GM23338 (cell line): ENCODE results near the gene PTPRB. TPM values are rescaled to one million over a fixed set of nuclear protein-coding genes. Genes with fewer than 3 reads are reported as not detected.

Experiments used
- ATAC-seq: fragments of 200-7000 bp; cut with Tn5 transposase; 3 replicates; pipeline ENCODE4 v1.9.1; 2020
- DNase-seq: peaks from one replicate; pipeline ENCODE4 v3.0.0-alpha.2; 2015; ENCODE audit warnings: low spot score
- H2AFZ ChIP-seq: fragments of 200-600 bp; sonication (generic); 2 replicates; pipeline ENCODE4 v1.8.0; 2016; ENCODE audit warnings: antibody characterized with exemption, mild to moderate bottlenecking, moderate library complexity
- H3F3A ChIP-seq: fragments of 200-600 bp; sonication (generic); replicated peaks from 2 replicates; pipeline ENCODE4 v1.8.0; 2017; ENCODE audit warnings: antibody characterized with exemption, mixed run types, low read depth
- H3K27ac ChIP-seq: fragments of 200-600 bp; sonication (generic); 2 replicates; pipeline ENCODE4 v1.6.1; 2016; ENCODE audit warnings: low read depth
- H3K27me3 ChIP-seq: fragments of 200-600 bp; sonication (generic); 2 replicates; pipeline ENCODE4 v1.8.0; 2016; ENCODE audit warnings: mild to moderate bottlenecking, mixed run types, moderate library complexity; ENCODE audit not compliant: insufficient read depth
- H3K36me3 ChIP-seq: fragments of 200-600 bp; sonication (generic); 2 replicates; pipeline ENCODE4 v1.8.0; 2016; ENCODE audit warnings: mild to moderate bottlenecking; ENCODE audit not compliant: insufficient read depth
- H3K4me1 ChIP-seq: fragments of 200-600 bp; sonication (generic); 2 replicates; pipeline ENCODE4 v1.8.0; 2016; ENCODE audit warnings: mild to moderate bottlenecking, moderate library complexity; ENCODE audit not compliant: insufficient read depth
- H3K4me2 ChIP-seq: fragments of 200-600 bp; sonication (generic); 2 replicates; pipeline ENCODE4 v1.7.1; 2017; ENCODE audit warnings: mixed run types
- H3K4me3 ChIP-seq: fragments of 200-600 bp; sonication (generic); 2 replicates; pipeline ENCODE4 v1.6.1; 2016; ENCODE audit warnings: mixed run types
- H3K79me2 ChIP-seq: fragments of 200-600 bp; sonication (generic); replicated peaks from 2 replicates; pipeline ENCODE4 v1.8.0; 2017; ENCODE audit warnings: mild to moderate bottlenecking; ENCODE audit not compliant: insufficient read depth
- H3K9me2 ChIP-seq: fragments of 200-600 bp; sonication (generic); 2 replicates; pipeline ENCODE4 v1.8.0; 2017; ENCODE audit not compliant: insufficient read depth
- H4K20me1 ChIP-seq: fragments of 200-600 bp; sonication (generic); replicated peaks from 2 replicates; pipeline ENCODE4 v1.8.0; 2017; ENCODE audit warnings: mild to moderate bottlenecking; ENCODE audit not compliant: insufficient read depth
- H3K27ac Mint-ChIP-seq: 2 replicates; pipeline ENCODE4 v1.8.0; 2020; ENCODE audit warnings: inconsistent platforms, mild to moderate bottlenecking, moderate library complexity, mixed read lengths
- H3K27me3 Mint-ChIP-seq: 3 replicates; pipeline ENCODE4 v1.8.0; 2022; ENCODE audit warnings: low read depth, mild to moderate bottlenecking, moderate library complexity, mixed read lengths, inconsistent platforms; ENCODE audit not compliant: insufficient read depth, poor library complexity
- H3K36me3 Mint-ChIP-seq: 3 replicates; pipeline ENCODE4 v1.8.0; 2021; ENCODE audit warnings: low read depth, mild to moderate bottlenecking, inconsistent platforms, moderate library complexity, mixed read lengths
- H3K4me1 Mint-ChIP-seq: 3 replicates; pipeline ENCODE4 v1.8.0; 2020; ENCODE audit warnings: mild to moderate bottlenecking, inconsistent platforms, mixed read lengths
- H3K4me3 Mint-ChIP-seq: 3 replicates; pipeline ENCODE4 v1.8.0; 2021; ENCODE audit warnings: moderate library complexity, mild to moderate bottlenecking, inconsistent platforms, mixed read lengths
- H3K9me3 Mint-ChIP-seq: 3 replicates; pipeline ENCODE4 v1.8.0; 2020; ENCODE audit warnings: moderate library complexity, mild to moderate bottlenecking, inconsistent platforms, mixed read lengths
- CREB1 ChIP-seq: fragments of 250-450 bp; sonication (Bioruptor Pico); IDR thresholded peaks from 2 replicates; pipeline ENCODE4 v1.5.0; 2020; ENCODE audit warnings: low read depth, mild to moderate bottlenecking, moderate library complexity
- CTCF ChIP-seq, 2 experiments: fragments of 200-600 bp in 1 of 2; sonication (generic) in 1 of 2; conservative IDR thresholded peaks; 2 replicates each; pipeline versions ENCODE4 v1.5.1 to v1.6.1; 2016 to 2017; ENCODE audit warnings: antibody characterized with exemption in 2 of 2, low read depth in 2 of 2, mild to moderate bottlenecking in 2 of 2, moderate library complexity in 1 of 2
- EZH2 ChIP-seq: fragments of 200-600 bp; sonication (generic); IDR thresholded peaks from one replicate; pipeline ENCODE4 v1.8.0; 2017; ENCODE audit warnings: antibody characterized with exemption, mild to moderate bottlenecking, low read depth; ENCODE audit not compliant: unreplicated experiment
- EZH2phosphoT487 ChIP-seq: fragments of 200-600 bp; sonication (generic); IDR thresholded peaks from one replicate; pipeline ENCODE4 v1.8.1; 2018; ENCODE audit warnings: antibody characterized with exemption; ENCODE audit not compliant: unreplicated experiment
- JUNB ChIP-seq: IDR thresholded peaks from one replicate; pipeline ENCODE4 v1.6.1; 2016; ENCODE audit warnings: antibody characterized with exemption; ENCODE audit not compliant: unreplicated experiment
- NANOG ChIP-seq: IDR thresholded peaks from 2 replicates; pipeline ENCODE4 v1.6.1; 2016; ENCODE audit warnings: antibody characterized with exemption, borderline replicate concordance
- POLR2AphosphoS5 ChIP-seq: IDR thresholded peaks from 2 replicates; pipeline ENCODE4 v1.6.1; 2016; ENCODE audit warnings: antibody characterized with exemption, low read depth
- STAT1 ChIP-seq: IDR thresholded peaks from one replicate; pipeline ENCODE4 v1.6.1; 2016; ENCODE audit warnings: antibody characterized with exemption; ENCODE audit not compliant: unreplicated experiment
- ZNF114 ChIP-seq: fragments of 250-450 bp; sonication (Bioruptor Pico); IDR thresholded peaks from 2 replicates; pipeline ENCODE4 v1.5.0; 2020; ENCODE audit warnings: mild to moderate bottlenecking, moderate library complexity
- ZNF331 ChIP-seq: fragments of 250-450 bp; sonication (Bioruptor Pico); IDR thresholded peaks from 2 replicates; pipeline ENCODE4 v1.5.0; 2020; ENCODE audit warnings: low read depth, mild to moderate bottlenecking, moderate library complexity
- ZNF462 ChIP-seq: fragments of 250-450 bp; sonication (Bioruptor Pico); IDR thresholded peaks from 2 replicates; pipeline ENCODE4 v1.5.0; 2020; ENCODE audit warnings: mild to moderate bottlenecking, moderate library complexity
- polyA plus RNA-seq: library from polyadenylated mRNA; unstranded; fragments of >200 nt; fragmentation: Nextera tagmentation; extraction: Ambion mirVana; gene quantifications from 2 replicates; pipeline ENCODE4 v1.2.1, GENCODE V29; 2016
- total RNA-seq: library from RNA; depleted of rRNA; stranded (reverse); fragments of >200 nt; shearing (Covaris generic); gene quantifications from 2 replicates; pipeline ENCODE4 v1.2.3, GENCODE V29; 2014
- TF ChIP-seq, protein P1 (sequence below): IDR thresholded peaks from one replicate; pipeline ENCODE4 v1.6.1; 2018; ENCODE audit warnings: antibody characterized with exemption; ENCODE audit not compliant: unreplicated experiment
- TF ChIP-seq, protein P2 (sequence below): IDR thresholded peaks from 2 replicates; pipeline ENCODE4 v1.6.1; 2016; ENCODE audit warnings: antibody characterized with exemption

Gene PTPRB
- total and polyA plus RNA-seq, 2 experiments from 2014 or later, result 0.13 to 1.7 TPM

DNA sequence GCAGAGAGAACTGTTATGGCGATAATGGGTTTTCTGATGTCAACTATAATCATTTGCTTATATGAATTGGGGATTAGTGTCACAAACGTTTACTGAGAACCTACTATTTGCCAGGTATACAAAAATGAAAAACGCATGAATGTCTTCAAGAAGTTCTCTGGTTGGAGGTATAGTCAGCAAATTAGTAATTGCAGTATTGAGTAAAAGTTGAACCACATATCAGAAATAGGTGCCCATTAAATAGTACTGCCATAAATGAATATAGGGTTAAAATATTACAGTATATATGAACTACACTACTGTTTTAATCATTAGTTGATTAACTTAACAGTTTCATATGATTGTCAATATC, 60.0 kb downstream of the PTPRB start:
- H3K9me3 Mint-ChIP-seq, result no peaks in the 10 kb centered on the region
- ATAC-seq (no peak), DNase-seq (no peak)
- H3K9me2 ChIP-seq, result no peaks in the 10 kb centered on the region
- H3K27ac Mint-ChIP-seq, result no peak overlapping the region
- H3K79me2 ChIP-seq, result no peaks in the 10 kb centered on the region
- no peak overlapping the region for H3K4me3 ChIP-seq
- no peak overlapping the region for H2AFZ ChIP-seq
- H3K27ac ChIP-seq, result no peak overlapping the region
- H4K20me1 ChIP-seq, result no peaks in the 10 kb centered on the region
- no peak overlapping the region for H3K4me3 Mint-ChIP-seq
- no peaks in the 10 kb centered on the region for H3F3A ChIP-seq
- no peaks in the 10 kb centered on the region for H3K27me3 Mint-ChIP-seq
- no peaks in the 10 kb centered on the region for H3K36me3 ChIP-seq
- no peak overlapping the region for H3K4me2 ChIP-seq
- H3K27me3 ChIP-seq, result no peaks in the 10 kb centered on the region
- H3K4me1 Mint-ChIP-seq, result no peaks in the 10 kb centered on the region; the same call in 2 of the 3 replicates
- no peaks in the 10 kb centered on the region for H3K36me3 Mint-ChIP-seq
- H3K4me1 ChIP-seq, result no peaks in the 10 kb centered on the region
- TF ChIP-seq EZH2, result no peak
- no peak for TF ChIP-seq CREB1 (CRISPR knock-in tag)
- TF ChIP-seq EZH2phosphoT487, result no peak
- TF ChIP-seq NANOG, result no peak
- no peak for TF ChIP-seq ZNF331 (CRISPR knock-in tag)
- TF ChIP-seq, protein P1, sequence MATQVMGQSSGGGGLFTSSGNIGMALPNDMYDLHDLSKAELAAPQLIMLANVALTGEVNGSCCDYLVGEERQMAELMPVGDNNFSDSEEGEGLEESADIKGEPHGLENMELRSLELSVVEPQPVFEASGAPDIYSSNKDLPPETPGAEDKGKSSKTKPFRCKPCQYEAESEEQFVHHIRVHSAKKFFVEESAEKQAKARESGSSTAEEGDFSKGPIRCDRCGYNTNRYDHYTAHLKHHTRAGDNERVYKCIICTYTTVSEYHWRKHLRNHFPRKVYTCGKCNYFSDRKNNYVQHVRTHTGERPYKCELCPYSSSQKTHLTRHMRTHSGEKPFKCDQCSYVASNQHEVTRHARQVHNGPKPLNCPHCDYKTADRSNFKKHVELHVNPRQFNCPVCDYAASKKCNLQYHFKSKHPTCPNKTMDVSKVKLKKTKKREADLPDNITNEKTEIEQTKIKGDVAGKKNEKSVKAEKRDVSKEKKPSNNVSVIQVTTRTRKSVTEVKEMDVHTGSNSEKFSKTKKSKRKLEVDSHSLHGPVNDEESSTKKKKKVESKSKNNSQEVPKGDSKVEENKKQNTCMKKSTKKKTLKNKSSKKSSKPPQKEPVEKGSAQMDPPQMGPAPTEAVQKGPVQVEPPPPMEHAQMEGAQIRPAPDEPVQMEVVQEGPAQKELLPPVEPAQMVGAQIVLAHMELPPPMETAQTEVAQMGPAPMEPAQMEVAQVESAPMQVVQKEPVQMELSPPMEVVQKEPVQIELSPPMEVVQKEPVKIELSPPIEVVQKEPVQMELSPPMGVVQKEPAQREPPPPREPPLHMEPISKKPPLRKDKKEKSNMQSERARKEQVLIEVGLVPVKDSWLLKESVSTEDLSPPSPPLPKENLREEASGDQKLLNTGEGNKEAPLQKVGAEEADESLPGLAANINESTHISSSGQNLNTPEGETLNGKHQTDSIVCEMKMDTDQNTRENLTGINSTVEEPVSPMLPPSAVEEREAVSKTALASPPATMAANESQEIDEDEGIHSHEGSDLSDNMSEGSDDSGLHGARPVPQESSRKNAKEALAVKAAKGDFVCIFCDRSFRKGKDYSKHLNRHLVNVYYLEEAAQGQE, result no peak
- TF ChIP-seq STAT1, result no peak
- TF ChIP-seq ZNF462, result no peak
- TF ChIP-seq JUNB, result no peak
- TF ChIP-seq ZNF114 (CRISPR knock-in tag), result no peak
- TF ChIP-seq, protein P2, sequence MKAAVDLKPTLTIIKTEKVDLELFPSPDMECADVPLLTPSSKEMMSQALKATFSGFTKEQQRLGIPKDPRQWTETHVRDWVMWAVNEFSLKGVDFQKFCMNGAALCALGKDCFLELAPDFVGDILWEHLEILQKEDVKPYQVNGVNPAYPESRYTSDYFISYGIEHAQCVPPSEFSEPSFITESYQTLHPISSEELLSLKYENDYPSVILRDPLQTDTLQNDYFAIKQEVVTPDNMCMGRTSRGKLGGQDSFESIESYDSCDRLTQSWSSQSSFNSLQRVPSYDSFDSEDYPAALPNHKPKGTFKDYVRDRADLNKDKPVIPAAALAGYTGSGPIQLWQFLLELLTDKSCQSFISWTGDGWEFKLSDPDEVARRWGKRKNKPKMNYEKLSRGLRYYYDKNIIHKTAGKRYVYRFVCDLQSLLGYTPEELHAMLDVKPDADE, result no peak
- TF ChIP-seq POLR2AphosphoS5, result no peak
- no peak for TF ChIP-seq CTCF (conservative IDR thresholded peaks at IDR 0.05; ENCODE audit: low read depth in 2 of 2)
